HL-60 (cell line): Measurements from ENCODE around the gene PALB2.
A peak's percentile ranks its signal among the peaks of the same experiment; 100 is the strongest.

Experiments used
- DNase-seq, 2 experiments: peaks; one replicate each; pipeline ENCODE4 v3.0.0-alpha.2; 2010 to 2020; ENCODE audit warnings: low read depth in 1 of 2, low spot score in 1 of 2
- H3K27ac ChIP-seq: fragments of 250-450 bp; sonication (Bioruptor Pico); replicated peaks from 2 replicates; pipeline ENCODE4 v1.5.1; 2020; ENCODE audit warnings: mild to moderate bottlenecking, moderate library complexity
- H3K27me3 ChIP-seq: fragments of 250-450 bp; sonication (Bioruptor Pico); 2 replicates; pipeline ENCODE4 v1.5.1; 2021; ENCODE audit warnings: mild to moderate bottlenecking, moderate library complexity; ENCODE audit not compliant: insufficient read depth, poor library complexity, severe bottlenecking
- H3K4me3 ChIP-seq: replicated peaks from 2 replicates; pipeline ENCODE4 v1.5.1; 2011; ENCODE audit warnings: mild to moderate bottlenecking, control low read depth, low read length; ENCODE audit not compliant: insufficient read depth
- CTCF ChIP-seq: IDR thresholded peaks from one replicate; pipeline ENCODE4 v1.5.1; 2011; ENCODE audit warnings: low read length, control low read depth, inconsistent platforms; ENCODE audit not compliant: insufficient read depth
- GABPA ChIP-seq: IDR thresholded peaks from 2 replicates; pipeline ENCODE4 v1.6.1; 2012; ENCODE audit warnings: low read depth
- POLR2AphosphoS5 ChIP-seq: IDR thresholded peaks from 2 replicates; pipeline ENCODE4 v1.6.1; 2012; ENCODE audit warnings: low read depth
- REST ChIP-seq: IDR thresholded peaks from 2 replicates; pipeline ENCODE4 v1.6.1; 2012; ENCODE audit warnings: low read depth; ENCODE audit not compliant: insufficient replicate concordance
- SPI1 ChIP-seq: IDR thresholded peaks from 2 replicates; pipeline ENCODE4 v1.6.1; 2012; ENCODE audit warnings: low read depth, mild to moderate bottlenecking, borderline replicate concordance

PALB2 gene

GRCh38 chr16:23578101-23578830 lies 62.8 kb downstream of the PALB2 start:
- no peaks in the 10 kb centered on the region for H3K27me3 ChIP-seq

GRCh38 chr16:23577493-23577892 lies 63.6 kb downstream of the PALB2 start:
- no peak for TF ChIP-seq POLR2AphosphoS5
- TF ChIP-seq CTCF, result no peak
- no peak for TF ChIP-seq SPI1
- TF ChIP-seq GABPA, result no peak
- no peak for TF ChIP-seq REST
- Histone ChIP-seq H3K4me3 (no peak overlapping the region), H3K27me3 (no peaks in the 10 kb centered on the region), H3K27ac (no peak overlapping the region)
- DNase-seq, result no peak

More at GRCh38 chr16:23578101-23578830, 62.8 kb downstream of the PALB2 start:
- TF ChIP-seq SPI1, result peak; percentile 33; the same call in 1 of the 2 replicates
- no peak for TF ChIP-seq POLR2AphosphoS5
- TF ChIP-seq REST, result no peak
- DNase-seq, result no peak
- H3K27ac ChIP-seq, result no peak overlapping the region
- no peak overlapping the region for H3K4me3 ChIP-seq

GRCh38 chr16:23575834-23576233 lies 65.3 kb downstream of the PALB2 start:
- no peaks in the 10 kb centered on the region for H3K27me3 ChIP-seq
- DNase-seq, result no peak
- H3K4me3 ChIP-seq, result no peak overlapping the region
- TF ChIP-seq REST (no peak), POLR2AphosphoS5 (no peak), GABPA (no peak), CTCF (no peak), SPI1 (no peak)
- H3K27ac ChIP-seq, result no peak overlapping the region

GRCh38 chr16:23573817-23574216 lies 67.3 kb downstream of the PALB2 start:
- Histone ChIP-seq H3K4me3 (no peak overlapping the region), H3K27ac (no peak overlapping the region), H3K27me3 (no peaks in the 10 kb centered on the region)
- DNase-seq, result no peak
- TF ChIP-seq POLR2AphosphoS5 (no peak), GABPA (no peak), CTCF (no peak), SPI1 (no peak), REST (no peak)
